K562 (cell line): ENCODE data around the gene APOL4. TPM values are rescaled to one million over a fixed set of nuclear protein-coding genes. Genes with fewer than 3 reads are reported as not detected.

Source experiments
- CHAMP1 ChIP-seq: fragments of 450-650 bp; IDR thresholded peaks from 2 replicates; pipeline ENCODE4 v1.6.1; 2016; ENCODE audit warnings: mild to moderate bottlenecking
- HES1 ChIP-seq: fragments of 450-650 bp; IDR thresholded peaks from 2 replicates; pipeline ENCODE4 v1.6.1; 2016; ENCODE audit warnings: low read depth, mild to moderate bottlenecking, moderate library complexity
- HMG20B ChIP-seq: fragments of 250-450 bp; sonication (Bioruptor Pico); IDR thresholded peaks from 2 replicates; pipeline ENCODE4 v1.5.0; 2021; ENCODE audit warnings: mild to moderate bottlenecking
- HOMEZ ChIP-seq: fragments of 250-450 bp; sonication (Bioruptor Pico); IDR thresholded peaks from 2 replicates; pipeline ENCODE4 v1.4.0; 2020; ENCODE audit warnings: mild to moderate bottlenecking, moderate library complexity
- ZKSCAN1 ChIP-seq: fragments of 150-350 bp; IDR thresholded peaks from 2 replicates; pipeline ENCODE4 v1.6.1; 2016; ENCODE audit warnings: low read depth, low read length
- polyA plus RNA-seq, 8 experiments: library from polyadenylated mRNA; depleted of rRNA in 4 of 8; stranded (reverse) in 5 of 8; unstranded in 3 of 8; fragments of >200 nt; fragmentation: Nextera tagmentation in 2 of 8; fragmentation: Illumina TruSeq in 1 of 8; extraction: Ambion mirVana in 2 of 8; extraction: Trizol in 1 of 8; gene quantifications; 2 replicates each; pipeline versions ENCODE4 v1.2.1 to v1.2.3, GENCODE V29; 2011 to 2014; ENCODE audit warnings: inconsistent platforms in 1 of 8, missing spikeins in 1 of 8
- total RNA-seq, 7 experiments: library from RNA; depleted of rRNA in 6 of 7; stranded (reverse); fragments of >200 nt in 6 of 7; fragmentation: Illumina TruSeq in 2 of 7; extraction: Trizol in 2 of 7; gene quantifications; 2 replicates each; pipeline versions ENCODE4 v1.2.1 to v1.2.3, GENCODE V29; 2011 to 2021; ENCODE audit warnings: low replicate concordance in 1 of 7
- TF ChIP-seq, protein P1 (sequence below): fragments of 250-450 bp; sonication (Bioruptor Pico); IDR thresholded peaks from 2 replicates; pipeline ENCODE4 v1.6.1; 2021; ENCODE audit warnings: mild to moderate bottlenecking

Gene APOL4
- total and polyA plus RNA-seq, 9 of the 15 experiments (the other 6 are each of a cell fraction or from before 2014, with no cell fraction given): 6.5 to 15.0 (median 9.8) TPM

DNA sequence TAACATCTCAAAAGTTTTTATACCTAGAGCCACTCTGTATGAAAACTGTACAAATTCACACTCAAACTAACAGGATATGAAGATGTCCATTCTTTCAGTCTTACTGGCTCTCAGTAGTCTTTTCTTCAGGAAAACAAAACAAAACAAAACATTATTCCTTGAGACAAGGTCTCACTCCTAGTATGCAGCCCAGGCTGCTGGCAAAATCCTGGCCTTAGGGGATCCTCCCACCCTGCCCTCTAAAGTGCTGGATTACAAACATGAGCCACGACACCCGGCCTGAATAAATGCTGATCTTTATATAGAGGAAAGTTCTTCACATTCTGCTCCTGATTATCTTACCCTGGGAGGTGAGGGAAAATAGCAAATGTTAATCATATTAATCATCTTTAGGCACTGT is 32.6 kb upstream of the APOL4 start (continued):
- no peak for TF ChIP-seq ZKSCAN1
- TF ChIP-seq HMG20B (CRISPR knock-in tag): no peak
- no peak for TF ChIP-seq HES1
- no peak for TF ChIP-seq HOMEZ (CRISPR knock-in tag)
- TF ChIP-seq, protein P1, sequence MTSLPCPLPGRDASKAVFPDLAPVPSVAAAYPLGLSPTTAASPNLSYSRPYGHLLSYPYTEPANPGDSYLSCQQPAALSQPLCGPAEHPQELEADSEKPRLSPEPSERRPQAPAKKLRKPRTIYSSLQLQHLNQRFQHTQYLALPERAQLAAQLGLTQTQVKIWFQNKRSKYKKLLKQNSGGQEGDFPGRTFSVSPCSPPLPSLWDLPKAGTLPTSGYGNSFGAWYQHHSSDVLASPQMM (CRISPR knock-in tag): no peak
- no peak for TF ChIP-seq CHAMP1
